Neural cell (in vitro differentiated cells): ENCODE measurements around the gene DNAAF5. TPM values are rescaled to one million over a fixed set of nuclear protein-coding genes. Genes with fewer than 3 reads are reported as not detected.

Experiments used
- H2AFZ ChIP-seq: fragments of 200-600, 300-800 bp; sonication (generic), shearing (Covaris generic); 2 replicates; pipeline ENCODE4 v1.6.0; 2014; ENCODE audit warnings: low read depth, mild to moderate bottlenecking, antibody characterized with exemption, low read length, moderate library complexity
- H3F3A ChIP-seq: fragments of 200-600 bp; shearing (Covaris generic); 2 replicates; pipeline ENCODE4 v1.6.1; 2016; ENCODE audit warnings: mild to moderate bottlenecking, moderate library complexity, mixed read lengths, antibody characterized with exemption, low read length; ENCODE audit not compliant: insufficient read depth, poor library complexity, severe bottlenecking
- H3K27ac ChIP-seq: fragments of 200-600, 300-800 bp; sonication (generic), shearing (Covaris generic); 2 replicates; pipeline ENCODE4 v1.5.1; 2014; ENCODE audit warnings: mild to moderate bottlenecking, low read length, moderate library complexity
- H3K27me3 ChIP-seq: fragments of 300-800, 200-600 bp; sonication (generic), shearing (Covaris generic); 2 replicates; pipeline ENCODE4 v1.6.0; 2014; ENCODE audit warnings: mild to moderate bottlenecking, low read depth, low read length, moderate library complexity; ENCODE audit not compliant: insufficient read depth
- H3K36me3 ChIP-seq: fragments of 300-800, 200-600 bp; sonication (generic), shearing (Covaris generic); 2 replicates; pipeline ENCODE4 v1.5.1; 2014; ENCODE audit warnings: mild to moderate bottlenecking, antibody characterized with exemption, low read length, moderate library complexity; ENCODE audit not compliant: insufficient read depth
- H3K4me2 ChIP-seq: fragments of 300-800, 200-600 bp; sonication (generic), shearing (Covaris generic); 2 replicates; pipeline ENCODE4 v1.6.0; 2014; ENCODE audit warnings: mild to moderate bottlenecking, low read length
- H3K4me3 ChIP-seq: fragments of 300-800, 200-600 bp; sonication (generic), shearing (Covaris generic); 2 replicates; pipeline ENCODE4 v1.5.1; 2014; ENCODE audit warnings: mild to moderate bottlenecking, low read length, moderate library complexity
- H3K79me2 ChIP-seq: fragments of 200-600 bp; shearing (Covaris generic); replicated peaks from 2 replicates; pipeline ENCODE4 v1.6.0; 2014; ENCODE audit warnings: mild to moderate bottlenecking, low read length, moderate library complexity; ENCODE audit not compliant: insufficient read depth
- H3K9ac ChIP-seq: fragments of 300-800, 200-600 bp; sonication (generic), shearing (Covaris generic); 2 replicates; pipeline ENCODE4 v1.6.1; 2016; ENCODE audit warnings: mild to moderate bottlenecking, low read length, mixed read lengths
- H3K9me2 ChIP-seq: fragments of 200-600 bp; shearing (Covaris generic); 2 replicates; pipeline ENCODE4 v1.6.1; 2016; ENCODE audit warnings: mild to moderate bottlenecking, low read length, mixed read lengths; ENCODE audit not compliant: insufficient read depth
- H3K9me3 ChIP-seq: fragments of 200-600, 300-800 bp; sonication (generic), shearing (Covaris generic); 2 replicates; pipeline ENCODE4 v1.6.1; 2016; ENCODE audit warnings: mild to moderate bottlenecking, mixed run types, low read length, moderate library complexity, mixed read lengths
- H4K20me1 ChIP-seq: fragments of 200-600 bp; shearing (Covaris generic); 2 replicates; pipeline ENCODE4 v1.6.1; 2016; ENCODE audit warnings: mild to moderate bottlenecking, mixed run types; ENCODE audit not compliant: insufficient read depth
- CTCF ChIP-seq: fragments of 450-650 bp; IDR thresholded peaks from 2 replicates; pipeline ENCODE4 v1.5.1; 2014; ENCODE audit warnings: antibody characterized with exemption, mild to moderate bottlenecking, moderate library complexity; ENCODE audit not compliant: poor library complexity, severe bottlenecking
- EP300 ChIP-seq: fragments of 450-650 bp; conservative IDR thresholded peaks from 2 replicates; pipeline ENCODE4 v1.6.1; 2014; ENCODE audit warnings: antibody characterized with exemption, mild to moderate bottlenecking, moderate library complexity; ENCODE audit not compliant: poor library complexity, severe bottlenecking
- EZH2 ChIP-seq: fragments of 200-600, 300-800 bp; shearing (Covaris generic), sonication (generic); IDR thresholded peaks from 2 replicates; pipeline ENCODE4 v1.6.1; 2014; ENCODE audit warnings: antibody characterized with exemption, low read length, borderline replicate concordance, mild to moderate bottlenecking; ENCODE audit not compliant: insufficient read depth, poor library complexity, severe bottlenecking
- MXI1 ChIP-seq: fragments of 450-650 bp; conservative IDR thresholded peaks from 2 replicates; pipeline ENCODE4 v1.6.1; 2014; ENCODE audit warnings: antibody characterized with exemption, mild to moderate bottlenecking; ENCODE audit not compliant: poor library complexity, severe bottlenecking
- POLR2AphosphoS5 ChIP-seq: IDR thresholded peaks from 2 replicates; pipeline ENCODE4 v1.6.1; 2012
- RAD21 ChIP-seq: fragments of 450-650 bp; conservative IDR thresholded peaks from 2 replicates; pipeline ENCODE4 v1.6.1; 2014; ENCODE audit warnings: antibody characterized with exemption, mild to moderate bottlenecking, moderate library complexity
- REST ChIP-seq: IDR thresholded peaks from 2 replicates; pipeline ENCODE4 v1.6.1; 2012; ENCODE audit warnings: borderline replicate concordance
- SMC3 ChIP-seq: fragments of 450-650 bp; conservative IDR thresholded peaks from 2 replicates; pipeline ENCODE4 v1.6.1; 2014; ENCODE audit warnings: antibody characterized with exemption, mild to moderate bottlenecking, moderate library complexity; ENCODE audit not compliant: poor library complexity
- TAF1 ChIP-seq: IDR thresholded peaks from 2 replicates; pipeline ENCODE4 v1.6.1; 2012; ENCODE audit warnings: low read depth
- polyA plus RNA-seq: library from polyadenylated mRNA; depleted of rRNA; stranded (reverse); fragments of >200 nt; gene quantifications from 2 replicates; pipeline ENCODE4 v1.2.3, GENCODE V29; 2014

DNAAF5 gene
- polyA plus RNA-seq, 1 donor from 2014 or later: 5.3 TPM

- Histone ChIP-seq H3K9ac (no peak overlapping the region), H3K79me2 (no peaks in the 10 kb centered on the region), H3K9me3 (peaks cover 3% of the 10 kb centered on the region), H3K27me3 (no peaks in the 10 kb centered on the region), H3K4me3 (no peak overlapping the region), H2AFZ (no peak overlapping the region), H3K9me2 (no peaks in the 10 kb centered on the region), H3K27ac (no peak overlapping the region), H3K4me2 (no peak overlapping the region), H4K20me1 (no peaks in the 10 kb centered on the region), H3F3A (no peaks in the 10 kb centered on the region), H3K36me3 (no peaks in the 10 kb centered on the region)
- TF ChIP-seq EZH2: no peak
- TF ChIP-seq TAF1: no peak
- TF ChIP-seq MXI1: no peak
- no peak for TF ChIP-seq CTCF
- TF ChIP-seq RAD21: no peak
- no peak for TF ChIP-seq EP300
- TF ChIP-seq SMC3: no peak
- no peak for TF ChIP-seq POLR2AphosphoS5
- TF ChIP-seq REST: no peak
Observed at GRCh38 chr7:721619-722248, 4.8 kb upstream of the DNAAF5 start.

GRCh38 chr7:723541-723940, 3.0 kb upstream of the DNAAF5 start:
- Histone ChIP-seq H3K9me3 (peaks cover 3% of the 10 kb centered on the region), H3K27me3 (no peaks in the 10 kb centered on the region), H3K79me2 (peaks cover 7% of the 10 kb centered on the region), H4K20me1 (no peaks in the 10 kb centered on the region), H3K4me2 (no peak overlapping the region), H3F3A (no peaks in the 10 kb centered on the region), H3K27ac (no peak overlapping the region), H3K9me2 (no peaks in the 10 kb centered on the region), H3K36me3 (no peaks in the 10 kb centered on the region), H3K4me3 (no peak overlapping the region), H2AFZ (no peak overlapping the region), H3K9ac (no peak overlapping the region)
- TF ChIP-seq REST (no peak), EP300 (no peak), EZH2 (no peak), CTCF (no peak), TAF1 (no peak), RAD21 (no peak), MXI1 (no peak)
